Neural cell (in vitro differentiated cells): ENCODE data around the gene SAP30BP. TPM values are rescaled to one million over a fixed set of nuclear protein-coding genes. Genes with fewer than 3 reads are reported as not detected.

Experiments
- H2AFZ ChIP-seq: fragments of 200-600, 300-800 bp; sonication (generic), shearing (Covaris generic); 2 replicates; pipeline ENCODE4 v1.6.0; 2014; ENCODE audit warnings: low read depth, mild to moderate bottlenecking, antibody characterized with exemption, low read length, moderate library complexity
- H3F3A ChIP-seq: fragments of 200-600 bp; shearing (Covaris generic); 2 replicates; pipeline ENCODE4 v1.6.1; 2016; ENCODE audit warnings: mild to moderate bottlenecking, moderate library complexity, mixed read lengths, antibody characterized with exemption, low read length; ENCODE audit not compliant: insufficient read depth, poor library complexity, severe bottlenecking
- H3K27ac ChIP-seq: fragments of 200-600, 300-800 bp; sonication (generic), shearing (Covaris generic); 2 replicates; pipeline ENCODE4 v1.5.1; 2014; ENCODE audit warnings: mild to moderate bottlenecking, low read length, moderate library complexity
- H3K27me3 ChIP-seq: fragments of 300-800, 200-600 bp; sonication (generic), shearing (Covaris generic); 2 replicates; pipeline ENCODE4 v1.6.0; 2014; ENCODE audit warnings: mild to moderate bottlenecking, low read depth, low read length, moderate library complexity; ENCODE audit not compliant: insufficient read depth
- H3K36me3 ChIP-seq: fragments of 300-800, 200-600 bp; sonication (generic), shearing (Covaris generic); 2 replicates; pipeline ENCODE4 v1.5.1; 2014; ENCODE audit warnings: mild to moderate bottlenecking, antibody characterized with exemption, low read length, moderate library complexity; ENCODE audit not compliant: insufficient read depth
- H3K4me2 ChIP-seq: fragments of 300-800, 200-600 bp; sonication (generic), shearing (Covaris generic); 2 replicates; pipeline ENCODE4 v1.6.0; 2014; ENCODE audit warnings: mild to moderate bottlenecking, low read length
- H3K4me3 ChIP-seq: fragments of 300-800, 200-600 bp; sonication (generic), shearing (Covaris generic); 2 replicates; pipeline ENCODE4 v1.5.1; 2014; ENCODE audit warnings: mild to moderate bottlenecking, low read length, moderate library complexity
- H3K79me2 ChIP-seq: fragments of 200-600 bp; shearing (Covaris generic); replicated peaks from 2 replicates; pipeline ENCODE4 v1.6.0; 2014; ENCODE audit warnings: mild to moderate bottlenecking, low read length, moderate library complexity; ENCODE audit not compliant: insufficient read depth
- H3K9ac ChIP-seq: fragments of 300-800, 200-600 bp; sonication (generic), shearing (Covaris generic); 2 replicates; pipeline ENCODE4 v1.6.1; 2016; ENCODE audit warnings: mild to moderate bottlenecking, low read length, mixed read lengths
- H3K9me2 ChIP-seq: fragments of 200-600 bp; shearing (Covaris generic); 2 replicates; pipeline ENCODE4 v1.6.1; 2016; ENCODE audit warnings: mild to moderate bottlenecking, low read length, mixed read lengths; ENCODE audit not compliant: insufficient read depth
- H3K9me3 ChIP-seq: fragments of 200-600, 300-800 bp; sonication (generic), shearing (Covaris generic); 2 replicates; pipeline ENCODE4 v1.6.1; 2016; ENCODE audit warnings: mild to moderate bottlenecking, mixed run types, low read length, moderate library complexity, mixed read lengths
- H4K20me1 ChIP-seq: fragments of 200-600 bp; shearing (Covaris generic); 2 replicates; pipeline ENCODE4 v1.6.1; 2016; ENCODE audit warnings: mild to moderate bottlenecking, mixed run types; ENCODE audit not compliant: insufficient read depth
- EP300 ChIP-seq: fragments of 450-650 bp; conservative IDR thresholded peaks from 2 replicates; pipeline ENCODE4 v1.6.1; 2014; ENCODE audit warnings: antibody characterized with exemption, mild to moderate bottlenecking, moderate library complexity; ENCODE audit not compliant: poor library complexity, severe bottlenecking
- EZH2 ChIP-seq: fragments of 200-600, 300-800 bp; shearing (Covaris generic), sonication (generic); IDR thresholded peaks from 2 replicates; pipeline ENCODE4 v1.6.1; 2014; ENCODE audit warnings: antibody characterized with exemption, low read length, borderline replicate concordance, mild to moderate bottlenecking; ENCODE audit not compliant: insufficient read depth, poor library complexity, severe bottlenecking
- MXI1 ChIP-seq: fragments of 450-650 bp; conservative IDR thresholded peaks from 2 replicates; pipeline ENCODE4 v1.6.1; 2014; ENCODE audit warnings: antibody characterized with exemption, mild to moderate bottlenecking; ENCODE audit not compliant: poor library complexity, severe bottlenecking
- POLR2AphosphoS5 ChIP-seq: IDR thresholded peaks from 2 replicates; pipeline ENCODE4 v1.6.1; 2012
- RAD21 ChIP-seq: fragments of 450-650 bp; conservative IDR thresholded peaks from 2 replicates; pipeline ENCODE4 v1.6.1; 2014; ENCODE audit warnings: antibody characterized with exemption, mild to moderate bottlenecking, moderate library complexity
- SMC3 ChIP-seq: fragments of 450-650 bp; conservative IDR thresholded peaks from 2 replicates; pipeline ENCODE4 v1.6.1; 2014; ENCODE audit warnings: antibody characterized with exemption, mild to moderate bottlenecking, moderate library complexity; ENCODE audit not compliant: poor library complexity
- TAF1 ChIP-seq: IDR thresholded peaks from 2 replicates; pipeline ENCODE4 v1.6.1; 2012; ENCODE audit warnings: low read depth
- polyA plus RNA-seq: library from polyadenylated mRNA; depleted of rRNA; stranded (reverse); fragments of >200 nt; gene quantifications from 2 replicates; pipeline ENCODE4 v1.2.3, GENCODE V29; 2014
- TF ChIP-seq, protein P1 (sequence below): fragments of 450-650 bp; IDR thresholded peaks from 2 replicates; pipeline ENCODE4 v1.5.1; 2014; ENCODE audit warnings: antibody characterized with exemption, mild to moderate bottlenecking, moderate library complexity; ENCODE audit not compliant: poor library complexity, severe bottlenecking
- TF ChIP-seq, protein P2 (sequence below): IDR thresholded peaks from 2 replicates; pipeline ENCODE4 v1.6.1; 2012; ENCODE audit warnings: borderline replicate concordance

The SAP30BP gene
- polyA plus RNA-seq, 1 donor from 2014 or later, result 156 TPM

DNA sequence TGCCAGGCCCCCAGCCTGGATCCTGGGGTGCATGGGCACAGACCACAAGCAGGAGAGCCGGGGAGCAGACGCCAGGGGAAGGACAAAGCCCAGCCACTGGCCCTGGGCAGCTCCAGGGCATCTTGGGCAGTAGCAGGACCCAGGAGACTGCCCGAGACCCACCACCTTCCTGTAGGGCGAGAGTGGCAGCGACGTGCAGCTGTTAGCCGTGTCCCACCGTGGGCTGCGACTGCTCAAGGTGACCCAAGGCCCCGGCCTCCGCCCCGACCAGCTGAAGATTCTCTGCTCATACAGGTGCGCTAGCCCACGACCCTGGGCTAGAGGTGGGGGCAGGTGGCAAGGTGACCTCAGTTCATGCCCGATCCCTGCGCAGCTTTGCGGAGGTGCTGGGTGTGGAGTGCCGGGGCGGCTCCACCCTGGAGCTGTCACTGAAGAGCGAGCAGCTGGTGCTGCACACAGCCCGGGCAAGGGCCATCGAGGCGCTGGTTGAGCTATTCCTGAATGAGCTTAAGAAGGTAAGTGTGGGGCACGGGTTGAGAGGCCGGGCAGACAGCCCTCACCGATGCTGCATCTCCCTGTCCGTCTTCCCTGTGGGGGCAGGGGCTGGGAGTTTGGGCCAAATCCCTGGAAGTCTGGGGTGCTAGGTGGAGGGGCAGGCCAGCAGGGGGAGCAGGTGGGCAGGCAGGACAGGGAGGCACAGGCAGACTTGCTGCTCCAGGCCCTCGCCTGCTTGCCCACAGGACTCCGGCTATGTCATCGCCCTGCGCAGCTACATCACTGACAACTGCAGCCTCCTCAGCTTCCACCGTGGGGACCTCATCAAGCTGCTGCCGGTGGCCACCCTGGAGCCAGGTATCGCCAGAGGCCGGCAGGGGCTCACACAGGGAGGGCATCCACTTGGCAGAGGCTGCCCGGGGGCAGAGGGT lies 47.4 kb upstream of the SAP30BP start:
- Histone ChIP-seq H3K9me3 (no peaks in the 10 kb centered on the region), H3K9me2 (no peaks in the 10 kb centered on the region), H3K27ac (no peak overlapping the region), H3K27me3 (no peaks in the 10 kb centered on the region), H3K79me2 (no peaks in the 10 kb centered on the region), H4K20me1 (no peaks in the 10 kb centered on the region), H2AFZ (no peak overlapping the region), H3K9ac (no peak overlapping the region), H3K4me3 (no peak overlapping the region), H3F3A (no peaks in the 10 kb centered on the region), H3K4me2 (no peak overlapping the region), H3K36me3 (no peaks in the 10 kb centered on the region)
- TF ChIP-seq, protein P1, sequence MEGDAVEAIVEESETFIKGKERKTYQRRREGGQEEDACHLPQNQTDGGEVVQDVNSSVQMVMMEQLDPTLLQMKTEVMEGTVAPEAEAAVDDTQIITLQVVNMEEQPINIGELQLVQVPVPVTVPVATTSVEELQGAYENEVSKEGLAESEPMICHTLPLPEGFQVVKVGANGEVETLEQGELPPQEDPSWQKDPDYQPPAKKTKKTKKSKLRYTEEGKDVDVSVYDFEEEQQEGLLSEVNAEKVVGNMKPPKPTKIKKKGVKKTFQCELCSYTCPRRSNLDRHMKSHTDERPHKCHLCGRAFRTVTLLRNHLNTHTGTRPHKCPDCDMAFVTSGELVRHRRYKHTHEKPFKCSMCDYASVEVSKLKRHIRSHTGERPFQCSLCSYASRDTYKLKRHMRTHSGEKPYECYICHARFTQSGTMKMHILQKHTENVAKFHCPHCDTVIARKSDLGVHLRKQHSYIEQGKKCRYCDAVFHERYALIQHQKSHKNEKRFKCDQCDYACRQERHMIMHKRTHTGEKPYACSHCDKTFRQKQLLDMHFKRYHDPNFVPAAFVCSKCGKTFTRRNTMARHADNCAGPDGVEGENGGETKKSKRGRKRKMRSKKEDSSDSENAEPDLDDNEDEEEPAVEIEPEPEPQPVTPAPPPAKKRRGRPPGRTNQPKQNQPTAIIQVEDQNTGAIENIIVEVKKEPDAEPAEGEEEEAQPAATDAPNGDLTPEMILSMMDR, result peak; percentile 35
- TF ChIP-seq, protein P2, sequence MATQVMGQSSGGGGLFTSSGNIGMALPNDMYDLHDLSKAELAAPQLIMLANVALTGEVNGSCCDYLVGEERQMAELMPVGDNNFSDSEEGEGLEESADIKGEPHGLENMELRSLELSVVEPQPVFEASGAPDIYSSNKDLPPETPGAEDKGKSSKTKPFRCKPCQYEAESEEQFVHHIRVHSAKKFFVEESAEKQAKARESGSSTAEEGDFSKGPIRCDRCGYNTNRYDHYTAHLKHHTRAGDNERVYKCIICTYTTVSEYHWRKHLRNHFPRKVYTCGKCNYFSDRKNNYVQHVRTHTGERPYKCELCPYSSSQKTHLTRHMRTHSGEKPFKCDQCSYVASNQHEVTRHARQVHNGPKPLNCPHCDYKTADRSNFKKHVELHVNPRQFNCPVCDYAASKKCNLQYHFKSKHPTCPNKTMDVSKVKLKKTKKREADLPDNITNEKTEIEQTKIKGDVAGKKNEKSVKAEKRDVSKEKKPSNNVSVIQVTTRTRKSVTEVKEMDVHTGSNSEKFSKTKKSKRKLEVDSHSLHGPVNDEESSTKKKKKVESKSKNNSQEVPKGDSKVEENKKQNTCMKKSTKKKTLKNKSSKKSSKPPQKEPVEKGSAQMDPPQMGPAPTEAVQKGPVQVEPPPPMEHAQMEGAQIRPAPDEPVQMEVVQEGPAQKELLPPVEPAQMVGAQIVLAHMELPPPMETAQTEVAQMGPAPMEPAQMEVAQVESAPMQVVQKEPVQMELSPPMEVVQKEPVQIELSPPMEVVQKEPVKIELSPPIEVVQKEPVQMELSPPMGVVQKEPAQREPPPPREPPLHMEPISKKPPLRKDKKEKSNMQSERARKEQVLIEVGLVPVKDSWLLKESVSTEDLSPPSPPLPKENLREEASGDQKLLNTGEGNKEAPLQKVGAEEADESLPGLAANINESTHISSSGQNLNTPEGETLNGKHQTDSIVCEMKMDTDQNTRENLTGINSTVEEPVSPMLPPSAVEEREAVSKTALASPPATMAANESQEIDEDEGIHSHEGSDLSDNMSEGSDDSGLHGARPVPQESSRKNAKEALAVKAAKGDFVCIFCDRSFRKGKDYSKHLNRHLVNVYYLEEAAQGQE, result no peak

DNA sequence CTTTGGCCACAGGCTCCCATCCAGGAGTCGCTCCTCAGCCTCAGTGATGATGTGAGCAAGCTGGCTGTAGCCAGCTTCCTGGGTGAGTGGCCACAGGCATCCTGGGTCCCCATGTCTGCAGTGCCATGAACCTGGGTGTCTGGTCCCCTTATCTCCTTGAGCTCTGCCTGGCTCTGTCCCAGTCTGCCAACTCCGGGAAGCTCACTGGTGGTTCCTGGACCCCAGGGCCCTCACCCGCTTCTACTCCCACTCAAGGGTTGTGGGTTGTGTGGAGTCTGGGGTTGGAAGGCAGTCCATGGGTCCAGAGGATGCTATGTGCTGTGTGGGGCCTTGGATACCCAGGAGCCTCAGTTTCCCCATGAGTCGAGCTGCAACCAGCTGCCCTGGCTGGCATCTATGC lies 45.6 kb upstream of the SAP30BP start:
- H3K36me3 ChIP-seq, result no peaks in the 10 kb centered on the region
- H3K27me3 ChIP-seq, result no peaks in the 10 kb centered on the region
- no peak overlapping the region for H3K9ac ChIP-seq
- H4K20me1 ChIP-seq, result no peaks in the 10 kb centered on the region
- H2AFZ ChIP-seq, result no peak overlapping the region
- H3K4me3 ChIP-seq, result no peak overlapping the region
- TF ChIP-seq SMC3, result no peak
- no peak for TF ChIP-seq POLR2AphosphoS5
- no peak for TF ChIP-seq EZH2
- TF ChIP-seq, protein P2, result no peak
- no peak for TF ChIP-seq EP300
- no peak for TF ChIP-seq TAF1
- TF ChIP-seq RAD21, result no peak
- TF ChIP-seq MXI1, result no peak
- TF ChIP-seq, protein P1, result no peak
- H3K4me2 ChIP-seq, result no peak overlapping the region
- no peaks in the 10 kb centered on the region for H3F3A ChIP-seq
- no peak overlapping the region for H3K27ac ChIP-seq
- no peaks in the 10 kb centered on the region for H3K79me2 ChIP-seq
- no peaks in the 10 kb centered on the region for H3K9me3 ChIP-seq
- H3K9me2 ChIP-seq, result no peaks in the 10 kb centered on the region
